GM12891 (cell line): ENCODE data around the gene ARHGAP15.

Source experiments
- PAX5 ChIP-seq: IDR thresholded peaks from 2 replicates; pipeline ENCODE4 v1.6.1; 2011; ENCODE audit warnings: low read length, moderate library complexity, mild to moderate bottlenecking; ENCODE audit not compliant: insufficient read depth, severe bottlenecking
- POLR2A ChIP-seq: IDR thresholded peaks from 2 replicates; pipeline ENCODE4 v1.6.1; 2011; ENCODE audit warnings: low read depth, low read length, control low read depth
- POLR2AphosphoS5 ChIP-seq: IDR thresholded peaks from 2 replicates; pipeline ENCODE4 v1.6.1; 2011; ENCODE audit warnings: low read depth, low read length, control low read depth
- POU2F2 ChIP-seq: IDR thresholded peaks from 2 replicates; pipeline ENCODE4 v1.6.1; 2011; ENCODE audit warnings: low read depth, mild to moderate bottlenecking, control low read depth, low read length, moderate library complexity
- SPI1 ChIP-seq: IDR thresholded peaks from 2 replicates; pipeline ENCODE4 v1.6.1; 2011; ENCODE audit warnings: low read depth, low read length, control low read depth
- TAF1 ChIP-seq: IDR thresholded peaks from 2 replicates; pipeline ENCODE4 v1.6.1; 2011; ENCODE audit warnings: low read depth, low read length, control low read depth

DNA sequence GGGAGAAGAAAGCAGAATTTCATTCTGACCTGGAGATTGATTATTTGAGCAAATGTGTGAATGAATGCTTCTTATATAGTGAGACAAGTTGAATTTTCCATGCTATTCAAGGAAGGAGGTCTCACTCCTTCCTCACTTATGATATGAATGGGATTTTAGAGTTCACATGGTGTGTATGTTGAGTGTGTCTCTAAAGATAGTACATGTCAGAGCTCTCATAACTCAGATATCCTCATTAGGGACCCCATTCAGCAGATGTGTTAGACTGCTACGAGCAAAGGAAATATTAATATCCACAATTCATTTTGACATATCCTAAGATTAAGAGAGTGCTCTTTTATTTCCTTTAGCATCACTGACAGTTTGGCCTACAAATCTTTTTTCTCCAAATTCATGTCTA, 368.5 kb downstream of the ARHGAP15 start:
- TF ChIP-seq POLR2A (no peak), POLR2AphosphoS5 (no peak), TAF1 (no peak), PAX5 (no peak), SPI1 (no peak), POU2F2 (no peak)
